Stimulated activated CD8-positive, alpha-beta memory T cell treated with anti-CD3 and anti-CD28 coated beads, Interleukin-15, amount 100 ng/mL, for 24 hours (primary cell): ENCODE data around the gene ERGIC1.

Experiments used
- DNase-seq: peaks from one replicate; pipeline ENCODE4 v3.0.0-alpha.2; 2020; ENCODE audit warnings: low read depth

The ERGIC1 gene

GRCh38 chr5:172949426-172949825 lies 115.4 kb downstream of the ERGIC1 start:
- no peak for DNase-seq

GRCh38 chr5:172950176-172950965 lies 116.3 kb downstream of the ERGIC1 start:
- DNase-seq, result no peak

GRCh38 chr5:172951371-172952033 lies 117.5 kb downstream of the ERGIC1 start:
- no peak for DNase-seq

- no peak for DNase-seq
Measured at GRCh38 chr5:172952034-172952511, 118.0 kb downstream of the ERGIC1 start.

- no peak for DNase-seq
Measured at GRCh38 chr5:172953776-172954675, 120.0 kb downstream of the ERGIC1 start.

- no peak for DNase-seq
Measured at GRCh38 chr5:172954751-172955159, 120.7 kb downstream of the ERGIC1 start.

GRCh38 chr5:172956228-172956627 lies 122.2 kb downstream of the ERGIC1 start:
- no peak for DNase-seq

GRCh38 chr5:172956936-172957335 lies 122.9 kb downstream of the ERGIC1 start:
- DNase-seq, result no peak

GRCh38 chr5:172957458-172957857 lies 123.4 kb downstream of the ERGIC1 start:
- DNase-seq, result no peak

GRCh38 chr5:172958331-172959046 lies 124.4 kb downstream of the ERGIC1 start:
- DNase-seq, result peak; percentile 52

- no peak for DNase-seq
Measured at GRCh38 chr5:172959824-172960799, 126.1 kb downstream of the ERGIC1 start.

GRCh38 chr5:172969921-172970320 lies 135.9 kb downstream of the ERGIC1 start:
- DNase-seq, result no peak

GRCh38 chr5:172971482-172971881 lies 137.4 kb downstream of the ERGIC1 start:
- no peak for DNase-seq

- DNase-seq, result no peak
Measured at GRCh38 chr5:172972552-172972951, 138.5 kb downstream of the ERGIC1 start.

GRCh38 chr5:172973127-172973916 lies 139.3 kb downstream of the ERGIC1 start:
- no peak for DNase-seq

GRCh38 chr5:172973931-172974330 lies 139.9 kb downstream of the ERGIC1 start:
- no peak for DNase-seq

- DNase-seq, result no peak
Measured at GRCh38 chr5:172975289-172975688, 141.2 kb downstream of the ERGIC1 start.

- no peak for DNase-seq
Measured at GRCh38 chr5:172979778-172980177, 145.7 kb downstream of the ERGIC1 start.

GRCh38 chr5:172981931-172982330 lies 147.9 kb downstream of the ERGIC1 start:
- no peak for DNase-seq
